ENCODE data around the gene NXT1. TPM values are rescaled to one million over a fixed set of nuclear protein-coding genes. Genes with fewer than 3 reads are reported as not detected.

NXT1 gene
- total RNA-seq, 4 donors from 2014 or later = 29.2 to 40.2 (median 35.1) TPM

GRCh38 chr20:23386304-23387117, 35.9 kb downstream of the NXT1 start:
- H3K4me3 ChIP-seq (ENCODE audit: low read depth, poor library complexity, severe bottlenecking) = no peak overlapping the region
- TF ChIP-seq CTCF (IDR thresholded peaks at IDR 0.05) = no peak
- no peak for TF ChIP-seq POLR2A (IDR thresholded peaks at IDR 0.05)
- intact Hi-C loops (cut with DNase I; ENCODE audit: low total_unique reads) = no loop called here

GRCh38 chr20:23387118-23387443, 36.5 kb downstream of the NXT1 start:
- 86 to 100% methylated on average over 3 of the region's 3 CpGs for WGBS, 2 donors
- TF ChIP-seq CTCF (IDR thresholded peaks at IDR 0.05) = no peak
- TF ChIP-seq POLR2A (IDR thresholded peaks at IDR 0.05) = no peak
- intact Hi-C loops (cut with DNase I; ENCODE audit: low total_unique reads) = no loop called here
- no peak for DNase-seq (ENCODE audit: low spot score in 2 of 2)
- H3K4me3 ChIP-seq (ENCODE audit: low read depth, poor library complexity, severe bottlenecking) = no peak overlapping the region

More at GRCh38 chr20:23386304-23387117, 35.9 kb downstream of the NXT1 start:
- 86 to 95% methylated on average over 6 of the region's 6 CpGs for WGBS, 2 donors
- DNase-seq (ENCODE audit: low spot score in 2 of 2) = no peak

GRCh38 chr20:23390091-23390774, 39.6 kb downstream of the NXT1 start:
- no peak for DNase-seq (ENCODE audit: low spot score in 2 of 2)
- WGBS, 2 donors = 75 to 87% methylated on average over 1 of the region's 1 CpG
- TF ChIP-seq POLR2A (IDR thresholded peaks at IDR 0.05) (no peak), CTCF (IDR thresholded peaks at IDR 0.05) (no peak)
- no peak overlapping the region for H3K4me3 ChIP-seq (ENCODE audit: low read depth, poor library complexity, severe bottlenecking)
- intact Hi-C loops (cut with DNase I; ENCODE audit: low total_unique reads) = no loop called here

GRCh38 chr20:23391707-23392310, 41.2 kb downstream of the NXT1 start:
- TF ChIP-seq CTCF (IDR thresholded peaks at IDR 0.05) (no peak), POLR2A (IDR thresholded peaks at IDR 0.05) (no peak)
- WGBS, 2 donors = 94 to 95% methylated on average over 4 of the region's 4 CpGs
- H3K4me3 ChIP-seq (ENCODE audit: low read depth, poor library complexity, severe bottlenecking) = no peak overlapping the region
- no peak for DNase-seq (ENCODE audit: low spot score in 2 of 2)
- intact Hi-C loops (cut with DNase I; ENCODE audit: low total_unique reads) = no loop called here

- no peak overlapping the region for H3K4me3 ChIP-seq (ENCODE audit: low read depth, poor library complexity, severe bottlenecking)
- no peak for DNase-seq (ENCODE audit: low spot score in 2 of 2)
- WGBS, 2 donors = 81 to 90% methylated on average over 4 of the region's 4 CpGs
- TF ChIP-seq CTCF (IDR thresholded peaks at IDR 0.05) = no peak
- TF ChIP-seq POLR2A (IDR thresholded peaks at IDR 0.05) = no peak
- intact Hi-C loops (cut with DNase I; ENCODE audit: low total_unique reads) = no loop called here
Observed at GRCh38 chr20:23393996-23394775, 43.6 kb downstream of the NXT1 start.
